Measurements from ENCODE around the gene IL21R. TPM values are rescaled to one million over a fixed set of nuclear protein-coding genes. Genes with fewer than 3 reads are reported as not detected.
"Not testable (repeated sequence)": the region's sequence is repeated elsewhere in the genome, so short reads cannot be mapped to it uniquely, and the experiment has no call there.

IL21R gene
- total RNA-seq, 1 donor from 2014 or later: 167 TPM

DNA sequence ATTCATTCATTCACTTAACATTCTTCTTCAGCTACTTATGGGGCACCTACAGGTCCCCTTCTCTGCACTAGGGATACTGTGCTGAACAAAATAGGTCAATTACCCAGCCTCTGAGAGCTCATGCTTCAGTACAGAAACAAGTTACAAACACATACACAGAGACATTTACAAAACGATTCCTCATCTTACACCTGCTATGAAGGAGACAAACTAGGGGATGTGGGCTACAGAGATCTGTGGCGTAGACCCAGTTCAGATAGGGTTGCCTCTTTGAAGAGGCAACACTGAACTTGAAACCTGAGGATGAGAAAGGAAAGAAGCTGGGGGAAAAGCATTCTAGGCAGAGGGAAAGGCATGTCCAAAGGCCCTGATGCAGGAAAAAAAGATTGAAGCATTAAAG is 5.2 kb downstream of the IL21R start:
- Mint-ChIP-seq H3K36me3 (ENCODE audit: low read depth) (peaks cover 89% of the 10 kb centered on the region), H3K9me3 (no peaks in the 10 kb centered on the region), H3K4me1 (peaks cover 86% of the 10 kb centered on the region), H3K27ac (peak overlapping the region; percentile 96), H3K27me3 (no peaks in the 10 kb centered on the region), H3K4me3 (peak overlapping the region; percentile 81)
- TF ChIP-seq, protein P1, sequence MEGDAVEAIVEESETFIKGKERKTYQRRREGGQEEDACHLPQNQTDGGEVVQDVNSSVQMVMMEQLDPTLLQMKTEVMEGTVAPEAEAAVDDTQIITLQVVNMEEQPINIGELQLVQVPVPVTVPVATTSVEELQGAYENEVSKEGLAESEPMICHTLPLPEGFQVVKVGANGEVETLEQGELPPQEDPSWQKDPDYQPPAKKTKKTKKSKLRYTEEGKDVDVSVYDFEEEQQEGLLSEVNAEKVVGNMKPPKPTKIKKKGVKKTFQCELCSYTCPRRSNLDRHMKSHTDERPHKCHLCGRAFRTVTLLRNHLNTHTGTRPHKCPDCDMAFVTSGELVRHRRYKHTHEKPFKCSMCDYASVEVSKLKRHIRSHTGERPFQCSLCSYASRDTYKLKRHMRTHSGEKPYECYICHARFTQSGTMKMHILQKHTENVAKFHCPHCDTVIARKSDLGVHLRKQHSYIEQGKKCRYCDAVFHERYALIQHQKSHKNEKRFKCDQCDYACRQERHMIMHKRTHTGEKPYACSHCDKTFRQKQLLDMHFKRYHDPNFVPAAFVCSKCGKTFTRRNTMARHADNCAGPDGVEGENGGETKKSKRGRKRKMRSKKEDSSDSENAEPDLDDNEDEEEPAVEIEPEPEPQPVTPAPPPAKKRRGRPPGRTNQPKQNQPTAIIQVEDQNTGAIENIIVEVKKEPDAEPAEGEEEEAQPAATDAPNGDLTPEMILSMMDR (IDR thresholded peaks at IDR 0.05): no peak
- intact Hi-C loops (cut with micrococcal nuclease): no loop called here
- ATAC-seq (ENCODE audit: low read depth) (no peak), DNase-seq (no peak)
- POLR2A ChIA-PET: interaction anchor here (0.5 to 13.6 kb wide), 14 partner anchors 8 to 203 kb away, joined by 3 to 1103 read pairs (median 6); partner anchors contain the start of gene KDM8
- CTCF ChIA-PET: interaction anchor here (0.8 to 8.8 kb wide), 6 partner anchors 9 to 173 kb away, joined by 3 to 53 read pairs (median 4); no protein-coding TSS in a partner anchor

GRCh38 chr16:27408012-27408601 is 6.1 kb downstream of the IL21R start:
- peaks cover 1% of the 10 kb centered on the region for H3K9me3 Mint-ChIP-seq
- peak overlapping the region; percentile 71 for H3K4me3 Mint-ChIP-seq
- intact Hi-C loops (cut with micrococcal nuclease): loop anchor here (1.0 kb wide), 1 partner anchor 11 kb away; no protein-coding TSS in a partner anchor
- peaks cover 90% of the 10 kb centered on the region for H3K4me1 Mint-ChIP-seq
- CTCF ChIA-PET: interaction anchor here (0.8 to 8.8 kb wide), 6 partner anchors 9 to 176 kb away, joined by 3 to 53 read pairs (median 4); no protein-coding TSS in a partner anchor
- DNase-seq (no peak), ATAC-seq (ENCODE audit: low read depth) (peak; percentile 35)
- TF ChIP-seq, protein P1 (IDR thresholded peaks at IDR 0.05): no peak
- H3K36me3 Mint-ChIP-seq (ENCODE audit: low read depth): peaks cover 89% of the 10 kb centered on the region
- POLR2A ChIA-PET: interaction anchor here (0.6 to 13.6 kb wide), 10 partner anchors 9 to 204 kb away, joined by 3 to 1103 read pairs (median 10); partner anchors contain the start of gene KDM8
- H3K27ac Mint-ChIP-seq: peak overlapping the region; percentile 96
- no peaks in the 10 kb centered on the region for H3K27me3 Mint-ChIP-seq

- Mint-ChIP-seq H3K4me3 (peak overlapping the region; percentile 71), H3K36me3 (ENCODE audit: low read depth) (peaks cover 89% of the 10 kb centered on the region), H3K9me3 (peaks cover 4% of the 10 kb centered on the region), H3K27me3 (no peaks in the 10 kb centered on the region), H3K27ac (peak overlapping the region; percentile 96), H3K4me1 (peaks cover 90% of the 10 kb centered on the region)
- TF ChIP-seq, protein P1 (IDR thresholded peaks at IDR 0.05): no peak
- ATAC-seq (ENCODE audit: low read depth) (no peak), DNase-seq (no peak)
- intact Hi-C loops (cut with micrococcal nuclease): loop anchor here (1.0 kb wide), 1 partner anchor 11 kb away; no protein-coding TSS in a partner anchor
- CTCF ChIA-PET: interaction anchor here (0.9 to 8.8 kb wide), 3 partner anchors 10 to 177 kb away, joined by 3 to 53 read pairs (median 4); no protein-coding TSS in a partner anchor
- POLR2A ChIA-PET: interaction anchor here (1.4 to 13.6 kb wide), 8 partner anchors 10 to 204 kb away, joined by 3 to 1103 read pairs (median 18); partner anchors contain the start of gene KDM8
Observed at GRCh38 chr16:27408602-27409031, 6.6 kb downstream of the IL21R start.

DNA sequence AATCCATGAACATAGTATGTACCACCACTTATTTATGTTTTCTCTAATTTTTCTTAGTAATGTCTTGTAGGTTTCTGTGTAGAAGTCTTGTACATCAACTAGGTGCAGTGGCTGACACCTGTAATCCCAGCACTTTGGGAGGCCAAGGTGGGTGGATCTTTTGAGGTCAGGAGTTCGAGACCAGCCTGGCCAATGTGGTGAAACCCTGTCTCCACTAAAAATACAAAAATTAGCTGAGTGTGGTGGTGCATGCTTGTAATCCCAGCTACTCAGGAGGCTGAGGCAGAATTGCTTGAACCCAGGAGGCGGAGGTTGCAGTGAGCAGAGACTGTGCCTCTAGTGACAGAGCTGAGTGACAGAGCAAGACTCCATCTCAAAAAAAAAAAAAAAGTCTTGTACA is 8.0 kb downstream of the IL21R start:
- ATAC-seq (ENCODE audit: low read depth); intact Hi-C loops (cut with micrococcal nuclease); DNase-seq; H3K4me3 Mint-ChIP-seq; H3K27ac Mint-ChIP-seq; H3K27me3 Mint-ChIP-seq; H3K9me3 Mint-ChIP-seq: not testable (repeated sequence)
- peaks cover 87% of the 10 kb centered on the region for H3K4me1 Mint-ChIP-seq
- POLR2A ChIA-PET: interaction anchor here (0.7 to 1.6 kb wide), 7 partner anchors 11 to 55 kb away, joined by 3 to 14 read pairs (median 4); no protein-coding TSS in a partner anchor
- peaks cover 85% of the 10 kb centered on the region for H3K36me3 Mint-ChIP-seq (ENCODE audit: low read depth)
- CTCF ChIA-PET: interaction anchor here (0.6 to 0.7 kb wide), 3 partner anchors 21 to 210 kb away, joined by 3 to 4 read pairs (median 3); no protein-coding TSS in a partner anchor

- ATAC-seq (ENCODE audit: low read depth) (no peak), DNase-seq (no peak)
- POLR2A ChIA-PET: interaction anchor here (0.7 to 1.6 kb wide), 7 partner anchors 11 to 55 kb away, joined by 3 to 14 read pairs (median 4); no protein-coding TSS in a partner anchor
- Mint-ChIP-seq H3K27me3 (no peaks in the 10 kb centered on the region), H3K9me3 (peaks cover 4% of the 10 kb centered on the region), H3K36me3 (ENCODE audit: low read depth) (peaks cover 92% of the 10 kb centered on the region), H3K4me1 (peaks cover 88% of the 10 kb centered on the region), H3K27ac (peak overlapping the region; percentile 41), H3K4me3 (peak overlapping the region; percentile 44)
- intact Hi-C loops (cut with micrococcal nuclease): no loop called here
- CTCF ChIA-PET: interaction anchor here (0.6 to 1.2 kb wide), 4 partner anchors 18 to 211 kb away, joined by 3 to 4 read pairs (median 3); no protein-coding TSS in a partner anchor
- TF ChIP-seq, protein P1 (IDR thresholded peaks at IDR 0.05): no peak
Observed at GRCh38 chr16:27410761-27411160, 8.8 kb downstream of the IL21R start.
